Uterus (tissue), 2 donors: Measurements from ENCODE around the gene HMOX2.

ENCODE experiments used
- CTCF ChIP-seq, 4 experiments: fragments of 200-600 bp in 2 of 4; fragments of 450-650 bp in 2 of 4; sonication (generic) in 2 of 4; IDR thresholded peaks; one replicate each; pipeline ENCODE4 v1.5.1; 2016 to 2019; ENCODE audit warnings: antibody characterized with exemption in 4 of 4, mild to moderate bottlenecking in 2 of 4, moderate library complexity in 1 of 4
- POLR2A ChIP-seq, 2 donors: fragments of 450-650 bp; IDR thresholded peaks; one replicate each; pipeline ENCODE4 v1.6.1; 2016; ENCODE audit warnings: antibody characterized with exemption in 2 of 2, mild to moderate bottlenecking in 1 of 2, moderate library complexity in 1 of 2

- TF ChIP-seq CTCF (IDR thresholded peaks at IDR 0.05), result no peak
- TF ChIP-seq POLR2A (IDR thresholded peaks at IDR 0.05), result no peak
Observed at GRCh38 chr16:4426722-4427372, 49.4 kb upstream of the HMOX2 start.
